ENCODE data around the gene CRABP2.

DNA sequence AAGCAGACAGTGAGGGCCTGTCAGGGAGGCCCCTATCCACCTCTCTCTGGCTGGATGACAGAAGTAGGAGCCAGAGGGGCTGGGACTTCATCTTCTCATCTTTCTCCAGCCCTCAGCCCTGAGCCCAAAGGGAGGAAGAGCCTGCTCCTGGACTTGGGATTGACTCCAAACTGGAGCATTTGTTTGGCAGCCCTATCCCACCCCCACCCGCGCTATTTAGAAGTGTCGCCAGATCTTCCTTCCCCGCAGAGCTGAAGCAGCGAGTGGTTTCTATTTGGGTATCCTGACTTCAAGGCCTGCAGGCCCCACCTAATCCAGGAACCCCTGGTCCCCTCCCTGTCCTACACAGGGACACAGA lies 37.8 kb downstream of the CRABP2 start:
- TF ChIP-seq EZH2 (IDR thresholded peaks at IDR 0.05; ENCODE audit: insufficient read depth, poor library complexity, severe bottlenecking) (no peak), EZH2phosphoT487 (IDR thresholded peaks at IDR 0.05; ENCODE audit: insufficient read depth, low read depth) (no peak)

Measured in GM23248 (cell line).